WERI-Rb-1 (cell line): ENCODE data around the gene JSRP1.

ENCODE experiments used
- DNase-seq: peaks from one replicate; pipeline ENCODE4 v3.0.0-alpha.2; 2020
- H3K27ac ChIP-seq: fragments of 250-450 bp; sonication (Bioruptor Pico); 2 replicates; pipeline ENCODE4 v1.5.1; 2020; ENCODE audit warnings: mild to moderate bottlenecking, moderate library complexity
- H3K27me3 ChIP-seq: fragments of 250-450 bp; sonication (Bioruptor Pico); 2 replicates; pipeline ENCODE4 v1.5.1; 2021; ENCODE audit warnings: mild to moderate bottlenecking, low read depth, moderate library complexity; ENCODE audit not compliant: insufficient read depth, severe bottlenecking
- H3K36me3 ChIP-seq: fragments of 250-450 bp; sonication (Bioruptor Pico); 2 replicates; pipeline ENCODE4 v1.5.1; 2020; ENCODE audit warnings: mild to moderate bottlenecking, moderate library complexity
- H3K4me3 ChIP-seq: 2 replicates; pipeline ENCODE4 v1.5.1; 2011; ENCODE audit warnings: low read depth, mild to moderate bottlenecking, control low read depth, low read length
- H3K9me3 ChIP-seq: fragments of 250-450 bp; sonication (Bioruptor Pico); 2 replicates; pipeline ENCODE4 v1.5.1; 2021; ENCODE audit warnings: mild to moderate bottlenecking, moderate library complexity; ENCODE audit not compliant: severe bottlenecking
- CTCF ChIP-seq: IDR thresholded peaks from 2 replicates; pipeline ENCODE4 v1.5.1; 2011; ENCODE audit warnings: low read depth, mild to moderate bottlenecking, control low read depth, inconsistent platforms, low read length

The JSRP1 gene

GRCh38 chr19:2252055-2252796, 4.0 kb downstream of the JSRP1 start:
- no peak for TF ChIP-seq CTCF
- no peaks in the 10 kb centered on the region for H3K27me3 ChIP-seq

GRCh38 chr19:2251106-2252054, 4.8 kb downstream of the JSRP1 start:
- Histone ChIP-seq H3K27me3 (no peaks in the 10 kb centered on the region), H3K27ac (no peak overlapping the region), H3K4me3 (no peak overlapping the region), H3K36me3 (peaks cover 43% of the 10 kb centered on the region), H3K9me3 (no peaks in the 10 kb centered on the region)
- DNase-seq = no peak
- TF ChIP-seq CTCF = no peak

More at GRCh38 chr19:2252055-2252796, 4.0 kb downstream of the JSRP1 start:
- no peak for DNase-seq
- no peak overlapping the region for H3K27ac ChIP-seq
- no peaks in the 10 kb centered on the region for H3K9me3 ChIP-seq
- H3K36me3 ChIP-seq = peaks cover 34% of the 10 kb centered on the region
- no peak overlapping the region for H3K4me3 ChIP-seq

- DNase-seq = no peak
- peaks cover 49% of the 10 kb centered on the region for H3K36me3 ChIP-seq
- no peaks in the 10 kb centered on the region for H3K27me3 ChIP-seq
- no peak overlapping the region for H3K4me3 ChIP-seq
- TF ChIP-seq CTCF = no peak
- no peaks in the 10 kb centered on the region for H3K9me3 ChIP-seq
- H3K27ac ChIP-seq = no peak overlapping the region
Observed at GRCh38 chr19:2250766-2251105, 5.5 kb downstream of the JSRP1 start.

- peaks cover 55% of the 10 kb centered on the region for H3K36me3 ChIP-seq
- no peaks in the 10 kb centered on the region for H3K9me3 ChIP-seq
- no peak for TF ChIP-seq CTCF
- no peak for DNase-seq
- no peaks in the 10 kb centered on the region for H3K27me3 ChIP-seq
- no peak overlapping the region for H3K4me3 ChIP-seq
- no peak overlapping the region for H3K27ac ChIP-seq
Observed at GRCh38 chr19:2249880-2250765, 6.1 kb downstream of the JSRP1 start.

- H3K27me3 ChIP-seq = no peaks in the 10 kb centered on the region
- TF ChIP-seq CTCF = no peak
- H3K27ac ChIP-seq = no peak within 1 kb of the TSS
- H3K36me3 ChIP-seq = peaks cover 64% of the 10 kb centered on the region
- no peak for DNase-seq
- no peaks in the 10 kb centered on the region for H3K9me3 ChIP-seq
- H3K4me3 ChIP-seq = no peak within 1 kb of the TSS
Observed at GRCh38 chr19:2249010-2249866, 7.0 kb downstream of the JSRP1 start, which contains the start of gene AMH. Gene AMH, plus strand, starts transcription at chr19:2249323. Its CDS starts 10 bp downstream, at chr19:2249333.
